Glomerular endothelial cell (primary cell): ENCODE data around the gene SMIM3. TPM values are rescaled to one million over a fixed set of nuclear protein-coding genes. Genes with fewer than 3 reads are reported as not detected.
"Not testable (repeated sequence)": the region's sequence is repeated elsewhere in the genome, so short reads cannot be mapped to it uniquely, and the experiment has no call there.

ENCODE experiments used
- DNase-seq: peaks from one replicate; pipeline ENCODE4 v3.0.0-alpha.2; 2011; ENCODE audit warnings: low read depth, low spot score; ENCODE audit errors: extremely low read depth
- total RNA-seq: library from RNA; depleted of rRNA; stranded (reverse); fragments of >200 nt; gene quantifications from 2 replicates; pipeline ENCODE4 v1.2.3, GENCODE V29; 2015

SMIM3 gene
- total RNA-seq = 9.6 and 10.2 TPM in 2 replicates

- no peak for DNase-seq
Observed at GRCh38 chr5:150778517-150779396, at the start of gene SMIM3. SMIM3 (plus strand) TSS chr5:150778757; CDS start chr5:150795441, 16,684 bp downstream.

GRCh38 chr5:150729859-150730258 is 48.7 kb upstream of the SMIM3 start:
- DNase-seq = no peak

GRCh38 chr5:150731669-150732242 is 46.8 kb upstream of the SMIM3 start:
- DNase-seq = no peak

- no peak for DNase-seq
Observed at GRCh38 chr5:150734579-150735384, 43.8 kb upstream of the SMIM3 start.

- DNase-seq = no peak
Observed at GRCh38 chr5:150738862-150739261, 39.7 kb upstream of the SMIM3 start.

- DNase-seq = no peak
Observed at GRCh38 chr5:150740992-150741391, 37.6 kb upstream of the SMIM3 start.

- DNase-seq = not testable (repeated sequence)
Observed at GRCh38 chr5:150742455-150743141, 36.0 kb upstream of the SMIM3 start.

- not testable (repeated sequence) for DNase-seq
Observed at GRCh38 chr5:150743142-150743488, 35.4 kb upstream of the SMIM3 start.

- DNase-seq = no peak
Observed at GRCh38 chr5:150750469-150750868, 28.1 kb upstream of the SMIM3 start.

- DNase-seq = no peak
Observed at GRCh38 chr5:150751096-150751891, 27.3 kb upstream of the SMIM3 start.

GRCh38 chr5:150753463-150753862 is 25.1 kb upstream of the SMIM3 start:
- DNase-seq = no peak

- DNase-seq = no peak
Observed at GRCh38 chr5:150753863-150754262, 24.7 kb upstream of the SMIM3 start.

GRCh38 chr5:150757087-150757649 is 21.4 kb upstream of the SMIM3 start:
- DNase-seq = no peak

- no peak for DNase-seq
Observed at GRCh38 chr5:150758203-150758530, 20.4 kb upstream of the SMIM3 start.

- DNase-seq = peak; percentile 99
Observed at GRCh38 chr5:150758531-150759333, 19.8 kb upstream of the SMIM3 start, which contains the start of gene DCTN4. DCTN4 (minus strand) TSS chr5:150759017; CDS start chr5:150758993, 24 bp downstream.

- DNase-seq = no peak
Observed at GRCh38 chr5:150759334-150759583, 19.3 kb upstream of the SMIM3 start.

GRCh38 chr5:150762211-150762610 is 16.3 kb upstream of the SMIM3 start:
- no peak for DNase-seq

GRCh38 chr5:150763023-150763769 is 15.4 kb upstream of the SMIM3 start:
- no peak for DNase-seq

- DNase-seq = no peak
Observed at GRCh38 chr5:150764530-150764929, 14.0 kb upstream of the SMIM3 start.
